WERI-Rb-1 (cell line): Measurements from ENCODE around the gene ZNF282.

ENCODE experiments used
- DNase-seq: peaks from one replicate; pipeline ENCODE4 v3.0.0-alpha.2; 2020
- H3K27ac ChIP-seq: fragments of 250-450 bp; sonication (Bioruptor Pico); 2 replicates; pipeline ENCODE4 v1.5.1; 2020; ENCODE audit warnings: mild to moderate bottlenecking, moderate library complexity
- H3K27me3 ChIP-seq: fragments of 250-450 bp; sonication (Bioruptor Pico); 2 replicates; pipeline ENCODE4 v1.5.1; 2021; ENCODE audit warnings: mild to moderate bottlenecking, low read depth, moderate library complexity; ENCODE audit not compliant: insufficient read depth, severe bottlenecking
- H3K36me3 ChIP-seq: fragments of 250-450 bp; sonication (Bioruptor Pico); 2 replicates; pipeline ENCODE4 v1.5.1; 2020; ENCODE audit warnings: mild to moderate bottlenecking, moderate library complexity
- H3K4me3 ChIP-seq: 2 replicates; pipeline ENCODE4 v1.5.1; 2011; ENCODE audit warnings: low read depth, mild to moderate bottlenecking, control low read depth, low read length
- H3K9me3 ChIP-seq: fragments of 250-450 bp; sonication (Bioruptor Pico); 2 replicates; pipeline ENCODE4 v1.5.1; 2021; ENCODE audit warnings: mild to moderate bottlenecking, moderate library complexity; ENCODE audit not compliant: severe bottlenecking
- CTCF ChIP-seq: IDR thresholded peaks from 2 replicates; pipeline ENCODE4 v1.5.1; 2011; ENCODE audit warnings: low read depth, mild to moderate bottlenecking, control low read depth, inconsistent platforms, low read length

ZNF282 gene

GRCh38 chr7:149154056-149154455, 41.3 kb upstream of the ZNF282 start:
- Histone ChIP-seq H3K27ac (no peak overlapping the region), H3K36me3 (peaks cover 45% of the 10 kb centered on the region), H3K27me3 (no peaks in the 10 kb centered on the region), H3K4me3 (no peak overlapping the region), H3K9me3 (no peaks in the 10 kb centered on the region)
- TF ChIP-seq CTCF = no peak
- DNase-seq = no peak

- H3K9me3 ChIP-seq = no peaks in the 10 kb centered on the region
- no peak for DNase-seq
- H3K27me3 ChIP-seq = no peaks in the 10 kb centered on the region
- H3K27ac ChIP-seq = no peak overlapping the region
- H3K4me3 ChIP-seq = no peak overlapping the region
- H3K36me3 ChIP-seq = peaks cover 61% of the 10 kb centered on the region
- TF ChIP-seq CTCF = no peak
These were observed 38.4 kb upstream of the ZNF282 start for GRCh38 chr7:149156898-149157297.

- no peak for DNase-seq
- no peak overlapping the region for H3K4me3 ChIP-seq
- no peak overlapping the region for H3K27ac ChIP-seq
- H3K27me3 ChIP-seq = no peaks in the 10 kb centered on the region
- peaks cover 65% of the 10 kb centered on the region for H3K36me3 ChIP-seq
- TF ChIP-seq CTCF = no peak
- H3K9me3 ChIP-seq = no peaks in the 10 kb centered on the region
These were observed 34.0 kb upstream of the ZNF282 start for GRCh38 chr7:149161241-149161848.

- TF ChIP-seq CTCF = no peak
These were observed 29.2 kb upstream of the ZNF282 start for GRCh38 chr7:149166142-149166541.

GRCh38 chr7:149166630-149167352, 28.6 kb upstream of the ZNF282 start:
- H3K36me3 ChIP-seq = peaks cover 76% of the 10 kb centered on the region
- DNase-seq = no peak
- no peaks in the 10 kb centered on the region for H3K9me3 ChIP-seq
- H3K27me3 ChIP-seq = no peaks in the 10 kb centered on the region
- no peak for TF ChIP-seq CTCF
- no peak overlapping the region for H3K27ac ChIP-seq
- no peak overlapping the region for H3K4me3 ChIP-seq

More at GRCh38 chr7:149166142-149166541, 29.2 kb upstream of the ZNF282 start:
- Histone ChIP-seq H3K27me3 (no peaks in the 10 kb centered on the region), H3K27ac (no peak overlapping the region), H3K4me3 (no peak overlapping the region), H3K36me3 (peaks cover 74% of the 10 kb centered on the region), H3K9me3 (no peaks in the 10 kb centered on the region)
- no peak for DNase-seq
